WTC11 (cell line): Measurements from ENCODE around the gene SARDH. TPM values are rescaled to one million over a fixed set of nuclear protein-coding genes. Genes with fewer than 3 reads are reported as not detected.
"Not testable (repeated sequence)": the region's sequence is repeated elsewhere in the genome, so short reads cannot be mapped to it uniquely, and the experiment has no call there.

Experiments
- ATAC-seq: fragments of 200-7000 bp; cut with Tn5 transposase; 2 replicates; pipeline ENCODE4 v1.10.0; 2021; ENCODE audit warnings: mild to moderate bottlenecking, moderate library complexity
- CTCF ChIA-PET: fragments of 300-600 bp; sonication (Branson Sonifier 250); formaldehyde crosslinking; loops from one replicate; lab custom pipeline; 2021; ENCODE audit warnings: antibody characterized with exemption; lab: Charles Lee
- POLR2A ChIA-PET: fragments of 350-600 bp; sonication (Branson Sonifier 250); formaldehyde crosslinking; loops from one replicate; lab custom pipeline; 2021; ENCODE audit warnings: antibody characterized with exemption; lab: Charles Lee
- DNase-seq: peaks from one replicate; pipeline ENCODE4 v3.0.0; 2021; ENCODE audit warnings: low spot score
- H3K27ac Mint-ChIP-seq: 2 replicates; pipeline ENCODE4 v1.8.0; 2021; ENCODE audit warnings: mixed read lengths
- H3K27me3 Mint-ChIP-seq: 2 replicates; pipeline ENCODE4 v1.8.0; 2021; ENCODE audit warnings: low read depth, mild to moderate bottlenecking, moderate library complexity, mixed read lengths
- H3K36me3 Mint-ChIP-seq: 2 replicates; pipeline ENCODE4 v1.8.0; 2021; ENCODE audit warnings: mixed read lengths
- H3K4me1 Mint-ChIP-seq: 2 replicates; pipeline ENCODE4 v1.8.0; 2022; ENCODE audit warnings: mixed read lengths
- H3K4me3 Mint-ChIP-seq: 2 replicates; pipeline ENCODE4 v1.8.0; 2021; ENCODE audit warnings: mild to moderate bottlenecking, moderate library complexity, mixed read lengths
- H3K9me3 Mint-ChIP-seq: 2 replicates; pipeline ENCODE4 v1.8.0; 2021; ENCODE audit warnings: mixed read lengths
- AR ChIP-seq: fragments of 250-450 bp; sonication (Bioruptor Pico); IDR thresholded peaks from 2 replicates; pipeline ENCODE4 v1.9.0; 2021; ENCODE audit warnings: mild to moderate bottlenecking
- ATF1 ChIP-seq: sonication (generic); formaldehyde crosslinking; IDR thresholded peaks from 2 replicates; pipeline ENCODE4 v1.8.1; 2023; ENCODE audit warnings: mild to moderate bottlenecking, moderate library complexity, missing genetic modification reagents
- ERG ChIP-seq: fragments of 250-450 bp; sonication (Bioruptor Pico); IDR thresholded peaks from 2 replicates; pipeline ENCODE4 v1.8.0; 2021; ENCODE audit warnings: mild to moderate bottlenecking
- ETV6 ChIP-seq: sonication (generic); formaldehyde crosslinking; IDR thresholded peaks from 2 replicates; pipeline ENCODE4 v1.8.1; 2022; ENCODE audit warnings: mild to moderate bottlenecking, missing genetic modification reagents
- FOXP1 ChIP-seq: sonication (generic); formaldehyde crosslinking; IDR thresholded peaks from 2 replicates; pipeline ENCODE4 v1.8.0; 2022; ENCODE audit warnings: missing genetic modification reagents, mild to moderate bottlenecking, moderate library complexity, borderline replicate concordance
- GTF2I ChIP-seq: fragments of 250-450 bp; sonication (Bioruptor Pico); conservative IDR thresholded peaks from 2 replicates; pipeline ENCODE4 v1.4.0; 2021; ENCODE audit warnings: mild to moderate bottlenecking
- HMGXB4 ChIP-seq: sonication (generic); formaldehyde crosslinking; IDR thresholded peaks from 2 replicates; pipeline ENCODE4 v1.8.1; 2023; ENCODE audit warnings: mild to moderate bottlenecking, moderate library complexity, missing genetic modification reagents
- MLX ChIP-seq: sonication (generic); formaldehyde crosslinking; IDR thresholded peaks from 2 replicates; pipeline ENCODE4 v1.8.1; 2023; ENCODE audit warnings: mild to moderate bottlenecking, missing genetic modification reagents, moderate library complexity
- SMAD3 ChIP-seq: sonication (generic); formaldehyde crosslinking; IDR thresholded peaks from 2 replicates; pipeline ENCODE4 v1.8.0; 2022; ENCODE audit warnings: missing genetic modification reagents, mild to moderate bottlenecking, borderline replicate concordance
- TCF7 ChIP-seq: sonication (generic); formaldehyde crosslinking; IDR thresholded peaks from 2 replicates; pipeline ENCODE4 v1.8.0; 2022; ENCODE audit warnings: mild to moderate bottlenecking, low read depth, missing genetic modification reagents, moderate library complexity
- ZNF121 ChIP-seq: sonication (generic); formaldehyde crosslinking; IDR thresholded peaks from 2 replicates; pipeline ENCODE4 v1.8.0; 2023; ENCODE audit warnings: missing genetic modification reagents
- ZNF219 ChIP-seq: sonication (generic); formaldehyde crosslinking; IDR thresholded peaks from 2 replicates; pipeline ENCODE4 v1.8.0; 2023; ENCODE audit warnings: missing genetic modification reagents, mild to moderate bottlenecking, borderline replicate concordance
- ZNF416 ChIP-seq: fragments of 250-450 bp; sonication (Bioruptor Pico); IDR thresholded peaks from 2 replicates; pipeline ENCODE4 v1.9.0; 2021; ENCODE audit warnings: mild to moderate bottlenecking, inconsistent platforms
- total RNA-seq: library from RNA; stranded (reverse); gene quantifications from 3 replicates; pipeline ENCODE4 v1.2.3, GENCODE V29; 2021
- TF ChIP-seq, protein P1 (sequence below): sonication (generic); formaldehyde crosslinking; conservative IDR thresholded peaks from 2 replicates; pipeline ENCODE4 v1.8.1; 2022; ENCODE audit warnings: mild to moderate bottlenecking, missing genetic modification reagents
- TF ChIP-seq, protein P2 (sequence below): sonication (generic); formaldehyde crosslinking; IDR thresholded peaks from 2 replicates; pipeline ENCODE4 v1.8.1; 2022; ENCODE audit warnings: missing genetic modification reagents, borderline replicate concordance
- TF ChIP-seq, protein P3 (sequence below): fragments of 200-600 bp; IDR thresholded peaks from 2 replicates; pipeline ENCODE4 v1.8.0; 2022; ENCODE audit warnings: antibody characterized with exemption
- TF ChIP-seq, protein P4 (sequence below): fragments of 250-450 bp; sonication (Bioruptor Pico); IDR thresholded peaks from 2 replicates; pipeline ENCODE4 v1.9.0; 2021; ENCODE audit warnings: mild to moderate bottlenecking, borderline replicate concordance
- TF ChIP-seq, protein P5 (sequence below): sonication (generic); formaldehyde crosslinking; IDR thresholded peaks from 2 replicates; pipeline ENCODE4 v1.8.0; 2023; ENCODE audit warnings: missing genetic modification reagents

SARDH gene
- total RNA-seq, 1 experiment from 2014 or later, result 8.5 TPM

DNA sequence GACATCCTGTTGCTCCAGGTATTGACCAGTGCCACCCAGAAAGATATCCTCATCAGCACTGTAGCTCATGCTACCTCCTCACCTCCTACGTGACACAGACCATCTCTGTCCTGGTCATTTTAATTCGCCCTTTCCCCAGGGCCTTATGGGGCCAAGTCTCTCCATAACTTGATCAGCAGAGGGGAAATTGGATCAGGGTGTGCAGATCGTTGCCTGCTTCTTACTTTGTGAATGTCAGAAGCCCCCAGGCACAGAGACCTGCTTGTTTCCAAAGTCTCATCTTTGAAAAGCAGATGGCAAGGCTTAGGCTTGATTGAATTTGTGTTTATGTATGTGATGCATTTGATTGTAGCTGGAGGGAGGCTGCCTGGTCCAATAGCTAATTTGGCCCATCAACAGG is 110.8 kb downstream of the SARDH start:
- ChIA-PET POLR2A (no interaction called here), CTCF (interaction anchor here (1.6 kb wide), 1 partner anchor 42 kb away, joined by 3 read pairs; no protein-coding TSS in a partner anchor)
- TF ChIP-seq, protein P1, sequence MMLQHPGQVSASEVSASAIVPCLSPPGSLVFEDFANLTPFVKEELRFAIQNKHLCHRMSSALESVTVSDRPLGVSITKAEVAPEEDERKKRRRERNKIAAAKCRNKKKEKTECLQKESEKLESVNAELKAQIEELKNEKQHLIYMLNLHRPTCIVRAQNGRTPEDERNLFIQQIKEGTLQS (CRISPR knock-in tag), result no peak
- no peak for TF ChIP-seq ETV6 (CRISPR knock-in tag)
- no peak for TF ChIP-seq ZNF416 (CRISPR knock-in tag)
- TF ChIP-seq ZNF219 (CRISPR knock-in tag), result no peak
- no peak for TF ChIP-seq ZNF121 (CRISPR knock-in tag)
- no peak for TF ChIP-seq ATF1 (CRISPR knock-in tag)
- TF ChIP-seq, protein P2, sequence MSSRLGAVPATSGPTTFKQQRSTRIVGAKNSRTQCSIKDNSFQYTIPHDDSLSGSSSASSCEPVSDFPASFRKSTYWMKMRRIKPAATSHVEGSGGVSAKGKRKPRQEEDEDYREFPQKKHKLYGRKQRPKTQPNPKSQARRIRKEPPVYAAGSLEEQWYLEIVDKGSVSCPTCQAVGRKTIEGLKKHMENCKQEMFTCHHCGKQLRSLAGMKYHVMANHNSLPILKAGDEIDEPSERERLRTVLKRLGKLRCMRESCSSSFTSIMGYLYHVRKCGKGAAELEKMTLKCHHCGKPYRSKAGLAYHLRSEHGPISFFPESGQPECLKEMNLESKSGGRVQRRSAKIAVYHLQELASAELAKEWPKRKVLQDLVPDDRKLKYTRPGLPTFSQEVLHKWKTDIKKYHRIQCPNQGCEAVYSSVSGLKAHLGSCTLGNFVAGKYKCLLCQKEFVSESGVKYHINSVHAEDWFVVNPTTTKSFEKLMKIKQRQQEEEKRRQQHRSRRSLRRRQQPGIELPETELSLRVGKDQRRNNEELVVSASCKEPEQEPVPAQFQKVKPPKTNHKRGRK (CRISPR knock-in tag), result no peak
- no peak for TF ChIP-seq HMGXB4 (CRISPR knock-in tag)
- TF ChIP-seq, protein P3, sequence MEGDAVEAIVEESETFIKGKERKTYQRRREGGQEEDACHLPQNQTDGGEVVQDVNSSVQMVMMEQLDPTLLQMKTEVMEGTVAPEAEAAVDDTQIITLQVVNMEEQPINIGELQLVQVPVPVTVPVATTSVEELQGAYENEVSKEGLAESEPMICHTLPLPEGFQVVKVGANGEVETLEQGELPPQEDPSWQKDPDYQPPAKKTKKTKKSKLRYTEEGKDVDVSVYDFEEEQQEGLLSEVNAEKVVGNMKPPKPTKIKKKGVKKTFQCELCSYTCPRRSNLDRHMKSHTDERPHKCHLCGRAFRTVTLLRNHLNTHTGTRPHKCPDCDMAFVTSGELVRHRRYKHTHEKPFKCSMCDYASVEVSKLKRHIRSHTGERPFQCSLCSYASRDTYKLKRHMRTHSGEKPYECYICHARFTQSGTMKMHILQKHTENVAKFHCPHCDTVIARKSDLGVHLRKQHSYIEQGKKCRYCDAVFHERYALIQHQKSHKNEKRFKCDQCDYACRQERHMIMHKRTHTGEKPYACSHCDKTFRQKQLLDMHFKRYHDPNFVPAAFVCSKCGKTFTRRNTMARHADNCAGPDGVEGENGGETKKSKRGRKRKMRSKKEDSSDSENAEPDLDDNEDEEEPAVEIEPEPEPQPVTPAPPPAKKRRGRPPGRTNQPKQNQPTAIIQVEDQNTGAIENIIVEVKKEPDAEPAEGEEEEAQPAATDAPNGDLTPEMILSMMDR, result no peak
- no peak for TF ChIP-seq GTF2I (CRISPR knock-in tag)
- TF ChIP-seq MLX (CRISPR knock-in tag), result no peak
- no peak for TF ChIP-seq ERG (CRISPR knock-in tag)
- no peak for TF ChIP-seq AR
- TF ChIP-seq, protein P4, sequence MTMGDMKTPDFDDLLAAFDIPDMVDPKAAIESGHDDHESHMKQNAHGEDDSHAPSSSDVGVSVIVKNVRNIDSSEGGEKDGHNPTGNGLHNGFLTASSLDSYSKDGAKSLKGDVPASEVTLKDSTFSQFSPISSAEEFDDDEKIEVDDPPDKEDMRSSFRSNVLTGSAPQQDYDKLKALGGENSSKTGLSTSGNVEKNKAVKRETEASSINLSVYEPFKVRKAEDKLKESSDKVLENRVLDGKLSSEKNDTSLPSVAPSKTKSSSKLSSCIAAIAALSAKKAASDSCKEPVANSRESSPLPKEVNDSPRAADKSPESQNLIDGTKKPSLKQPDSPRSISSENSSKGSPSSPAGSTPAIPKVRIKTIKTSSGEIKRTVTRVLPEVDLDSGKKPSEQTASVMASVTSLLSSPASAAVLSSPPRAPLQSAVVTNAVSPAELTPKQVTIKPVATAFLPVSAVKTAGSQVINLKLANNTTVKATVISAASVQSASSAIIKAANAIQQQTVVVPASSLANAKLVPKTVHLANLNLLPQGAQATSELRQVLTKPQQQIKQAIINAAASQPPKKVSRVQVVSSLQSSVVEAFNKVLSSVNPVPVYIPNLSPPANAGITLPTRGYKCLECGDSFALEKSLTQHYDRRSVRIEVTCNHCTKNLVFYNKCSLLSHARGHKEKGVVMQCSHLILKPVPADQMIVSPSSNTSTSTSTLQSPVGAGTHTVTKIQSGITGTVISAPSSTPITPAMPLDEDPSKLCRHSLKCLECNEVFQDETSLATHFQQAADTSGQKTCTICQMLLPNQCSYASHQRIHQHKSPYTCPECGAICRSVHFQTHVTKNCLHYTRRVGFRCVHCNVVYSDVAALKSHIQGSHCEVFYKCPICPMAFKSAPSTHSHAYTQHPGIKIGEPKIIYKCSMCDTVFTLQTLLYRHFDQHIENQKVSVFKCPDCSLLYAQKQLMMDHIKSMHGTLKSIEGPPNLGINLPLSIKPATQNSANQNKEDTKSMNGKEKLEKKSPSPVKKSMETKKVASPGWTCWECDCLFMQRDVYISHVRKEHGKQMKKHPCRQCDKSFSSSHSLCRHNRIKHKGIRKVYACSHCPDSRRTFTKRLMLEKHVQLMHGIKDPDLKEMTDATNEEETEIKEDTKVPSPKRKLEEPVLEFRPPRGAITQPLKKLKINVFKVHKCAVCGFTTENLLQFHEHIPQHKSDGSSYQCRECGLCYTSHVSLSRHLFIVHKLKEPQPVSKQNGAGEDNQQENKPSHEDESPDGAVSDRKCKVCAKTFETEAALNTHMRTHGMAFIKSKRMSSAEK (CRISPR knock-in tag), result no peak
- TF ChIP-seq, protein P5, sequence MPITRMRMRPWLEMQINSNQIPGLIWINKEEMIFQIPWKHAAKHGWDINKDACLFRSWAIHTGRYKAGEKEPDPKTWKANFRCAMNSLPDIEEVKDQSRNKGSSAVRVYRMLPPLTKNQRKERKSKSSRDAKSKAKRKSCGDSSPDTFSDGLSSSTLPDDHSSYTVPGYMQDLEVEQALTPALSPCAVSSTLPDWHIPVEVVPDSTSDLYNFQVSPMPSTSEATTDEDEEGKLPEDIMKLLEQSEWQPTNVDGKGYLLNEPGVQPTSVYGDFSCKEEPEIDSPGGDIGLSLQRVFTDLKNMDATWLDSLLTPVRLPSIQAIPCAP, result no peak
- no peak for TF ChIP-seq TCF7 (CRISPR knock-in tag)
- no peak for TF ChIP-seq FOXP1 (CRISPR knock-in tag)
- TF ChIP-seq SMAD3 (CRISPR knock-in tag), result no peak
- Mint-ChIP-seq H3K4me1 (no peaks in the 10 kb centered on the region), H3K36me3 (peaks cover 7% of the 10 kb centered on the region), H3K27ac (no peak overlapping the region), H3K27me3 (peaks cover 11% of the 10 kb centered on the region; the same call in 1 of the 2 replicates), H3K9me3 (peaks cover 33% of the 10 kb centered on the region), H3K4me3 (no peak overlapping the region)
- ATAC-seq (no peak), DNase-seq (no peak)

- POLR2A ChIA-PET, CTCF ChIA-PET, H3K4me3 Mint-ChIP-seq, H3K4me1 Mint-ChIP-seq, ATAC-seq, H3K36me3 Mint-ChIP-seq, H3K27ac Mint-ChIP-seq, DNase-seq: not testable (repeated sequence)
- Mint-ChIP-seq H3K9me3 (peaks cover 33% of the 10 kb centered on the region), H3K27me3 (peaks cover 14% of the 10 kb centered on the region; the same call in 1 of the 2 replicates)
Observed at GRCh38 chr9:133626008-133626407, 112.1 kb downstream of the SARDH start.
